ENCODE measurements around the gene CNR2. TPM values are rescaled to one million over a fixed set of nuclear protein-coding genes. Genes with fewer than 3 reads are reported as not detected.

The CNR2 gene
- total RNA-seq, 4 donors from 2014 or later: 1.6 to 3.4 TPM; not detected in 2

GRCh38 chr1:23897083-23897482, 16.1 kb downstream of the CNR2 start:
- H3K27me3 ChIP-seq: no peaks in the 10 kb centered on the region
- H3K4me3 ChIP-seq: no peak overlapping the region
- TF ChIP-seq EP300 (IDR thresholded peaks at IDR 0.05; ENCODE audit: low read depth): no peak
- no peak for TF ChIP-seq POLR2AphosphoS5 (IDR thresholded peaks at IDR 0.05)
- no peak for TF ChIP-seq CTCF (IDR thresholded peaks at IDR 0.05)
- no peak for TF ChIP-seq POLR2A (IDR thresholded peaks at IDR 0.05)
- H3K9me3 ChIP-seq: no peaks in the 10 kb centered on the region
- WGBS, 2 donors (ENCODE audit: low coverage in 1 of 2): 83 to 88% methylated on average over 1 to 6 of the region's 6 CpGs
- no peak overlapping the region for H3K27ac ChIP-seq
- intact Hi-C loops (cut with DNase I; ENCODE audit: low total_unique reads): no loop called here
- in situ Hi-C loops (cut with MboI; ENCODE audit: low pct_ligation_motif_present in 1 of 4, low pct_unique_long_range_greater_than_20kb in 1 of 4, low sequenced_read_pairs in 3 of 4): no loop called here
- H3K36me3 ChIP-seq: no peaks in the 10 kb centered on the region
- H3K4me1 ChIP-seq: no peaks in the 10 kb centered on the region
- DNase-seq: no peak

GRCh38 chr1:23896491-23896890, 16.7 kb downstream of the CNR2 start:
- no peak for DNase-seq
- H3K9me3 ChIP-seq: no peaks in the 10 kb centered on the region
- no peaks in the 10 kb centered on the region for H3K36me3 ChIP-seq
- WGBS, 2 donors (ENCODE audit: low coverage in 1 of 2): 38% methylated on average over 3 of the region's 3 CpGs; no CpG with 5 or more reads in 1 of the 2 donors
- intact Hi-C loops (cut with DNase I; ENCODE audit: low total_unique reads) (no loop called here), in situ Hi-C loops (cut with MboI; ENCODE audit: low pct_ligation_motif_present in 1 of 4, low pct_unique_long_range_greater_than_20kb in 1 of 4, low sequenced_read_pairs in 3 of 4) (no loop called here)
- H3K27me3 ChIP-seq: no peaks in the 10 kb centered on the region
- no peaks in the 10 kb centered on the region for H3K4me1 ChIP-seq
- no peak for TF ChIP-seq POLR2AphosphoS5 (IDR thresholded peaks at IDR 0.05)
- no peak for TF ChIP-seq POLR2A (IDR thresholded peaks at IDR 0.05)
- no peak for TF ChIP-seq CTCF (IDR thresholded peaks at IDR 0.05)
- no peak for TF ChIP-seq EP300 (IDR thresholded peaks at IDR 0.05; ENCODE audit: low read depth)
- H3K4me3 ChIP-seq: no peak overlapping the region
- H3K27ac ChIP-seq: no peak overlapping the region

- 48 to 56% methylated on average over 4 of the region's 4 CpGs for WGBS, 2 donors (ENCODE audit: low coverage in 1 of 2)
- intact Hi-C loops (cut with DNase I; ENCODE audit: low total_unique reads): no loop called here
Measured at GRCh38 chr1:23895993-23896392, 17.2 kb downstream of the CNR2 start.

GRCh38 chr1:23895082-23895481, 18.1 kb downstream of the CNR2 start:
- intact Hi-C loops (cut with DNase I; ENCODE audit: low total_unique reads) (no loop called here), in situ Hi-C loops (cut with MboI; ENCODE audit: low pct_ligation_motif_present in 1 of 4, low pct_unique_long_range_greater_than_20kb in 1 of 4, low sequenced_read_pairs in 3 of 4) (no loop called here)
- H3K27ac ChIP-seq: no peak overlapping the region

More at GRCh38 chr1:23895993-23896392, 17.2 kb downstream of the CNR2 start:
- H3K27me3 ChIP-seq: no peaks in the 10 kb centered on the region
- H3K9me3 ChIP-seq: no peaks in the 10 kb centered on the region
- no peaks in the 10 kb centered on the region for H3K4me1 ChIP-seq
- H3K27ac ChIP-seq: no peak overlapping the region
- TF ChIP-seq CTCF (IDR thresholded peaks at IDR 0.05) (no peak), POLR2A (IDR thresholded peaks at IDR 0.05) (no peak), POLR2AphosphoS5 (IDR thresholded peaks at IDR 0.05) (no peak), EP300 (IDR thresholded peaks at IDR 0.05; ENCODE audit: low read depth) (no peak)
- DNase-seq: no peak
- in situ Hi-C loops (cut with MboI; ENCODE audit: low pct_ligation_motif_present in 1 of 4, low pct_unique_long_range_greater_than_20kb in 1 of 4, low sequenced_read_pairs in 3 of 4): no loop called here
- H3K4me3 ChIP-seq: no peak overlapping the region
- H3K36me3 ChIP-seq: no peaks in the 10 kb centered on the region

More at GRCh38 chr1:23895082-23895481, 18.1 kb downstream of the CNR2 start:
- WGBS, 2 donors (ENCODE audit: low coverage in 1 of 2): 74 to 88% methylated on average over 3 to 5 of the region's 5 CpGs
- no peaks in the 10 kb centered on the region for H3K9me3 ChIP-seq
- TF ChIP-seq CTCF (IDR thresholded peaks at IDR 0.05): no peak
- TF ChIP-seq POLR2A (IDR thresholded peaks at IDR 0.05): no peak
- TF ChIP-seq EP300 (IDR thresholded peaks at IDR 0.05; ENCODE audit: low read depth): no peak
- no peak for TF ChIP-seq POLR2AphosphoS5 (IDR thresholded peaks at IDR 0.05)
- H3K4me1 ChIP-seq: no peaks in the 10 kb centered on the region
- DNase-seq: no peak
- H3K36me3 ChIP-seq: no peaks in the 10 kb centered on the region
- no peak overlapping the region for H3K4me3 ChIP-seq
- no peaks in the 10 kb centered on the region for H3K27me3 ChIP-seq

All from transverse colon (tissue), 4 donors.